GM18867 (cell line): ENCODE results near the gene ACTN4.
"Not testable (repeated sequence)": the region's sequence is repeated elsewhere in the genome, so short reads cannot be mapped to it uniquely, and the experiment has no call there.

ENCODE experiments used
- ATAC-seq: cut with Tn5 transposase; IDR thresholded peaks from one replicate; pipeline ENCODE4 v1.9.1; 2021; ENCODE audit warnings: mild to moderate bottlenecking, moderate library complexity; ENCODE audit not compliant: unreplicated experiment

Gene ACTN4

GRCh38 chr19:38760805-38761517 lies 113.5 kb downstream of the ACTN4 start:
- not testable (repeated sequence) for ATAC-seq

- ATAC-seq: not testable (repeated sequence)
Observed at GRCh38 chr19:38761884-38762389, 114.5 kb downstream of the ACTN4 start.

- ATAC-seq: no peak
Observed at GRCh38 chr19:38763795-38764220, 116.4 kb downstream of the ACTN4 start.

- no peak for ATAC-seq
Observed at GRCh38 chr19:38765214-38765613, 117.8 kb downstream of the ACTN4 start.

GRCh38 chr19:38766276-38767047 lies 119.0 kb downstream of the ACTN4 start:
- ATAC-seq: no peak

DNA sequence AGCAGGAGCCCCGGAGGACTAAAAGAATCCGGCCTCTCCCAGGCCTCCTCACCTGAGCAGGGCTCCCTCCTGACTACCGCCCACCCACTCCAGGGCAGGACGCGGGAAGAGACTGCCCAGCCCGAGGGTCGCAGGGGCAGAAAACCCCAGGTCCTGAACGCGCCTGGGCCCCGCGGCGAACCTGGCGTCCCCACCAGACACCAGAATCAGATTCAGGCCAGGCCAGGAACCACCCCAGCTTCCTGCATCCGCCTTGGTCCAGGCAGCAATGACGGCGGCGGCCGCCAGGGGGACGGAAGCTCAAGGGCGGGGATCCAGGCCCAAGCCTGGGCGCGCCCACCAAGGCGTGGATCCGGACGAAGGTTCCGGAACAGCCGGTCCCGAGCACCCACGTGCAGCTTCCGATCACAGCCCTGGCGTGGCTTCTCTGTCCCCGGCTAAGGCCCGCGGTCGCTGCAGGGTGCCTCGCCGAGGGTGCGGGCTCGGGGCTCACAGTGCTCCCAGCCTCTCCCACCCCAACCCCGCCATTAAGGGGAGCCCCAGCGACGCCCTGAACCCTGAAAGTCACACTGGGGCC lies 122.3 kb downstream of the ACTN4 start:
- ATAC-seq: peak; percentile 60

DNA sequence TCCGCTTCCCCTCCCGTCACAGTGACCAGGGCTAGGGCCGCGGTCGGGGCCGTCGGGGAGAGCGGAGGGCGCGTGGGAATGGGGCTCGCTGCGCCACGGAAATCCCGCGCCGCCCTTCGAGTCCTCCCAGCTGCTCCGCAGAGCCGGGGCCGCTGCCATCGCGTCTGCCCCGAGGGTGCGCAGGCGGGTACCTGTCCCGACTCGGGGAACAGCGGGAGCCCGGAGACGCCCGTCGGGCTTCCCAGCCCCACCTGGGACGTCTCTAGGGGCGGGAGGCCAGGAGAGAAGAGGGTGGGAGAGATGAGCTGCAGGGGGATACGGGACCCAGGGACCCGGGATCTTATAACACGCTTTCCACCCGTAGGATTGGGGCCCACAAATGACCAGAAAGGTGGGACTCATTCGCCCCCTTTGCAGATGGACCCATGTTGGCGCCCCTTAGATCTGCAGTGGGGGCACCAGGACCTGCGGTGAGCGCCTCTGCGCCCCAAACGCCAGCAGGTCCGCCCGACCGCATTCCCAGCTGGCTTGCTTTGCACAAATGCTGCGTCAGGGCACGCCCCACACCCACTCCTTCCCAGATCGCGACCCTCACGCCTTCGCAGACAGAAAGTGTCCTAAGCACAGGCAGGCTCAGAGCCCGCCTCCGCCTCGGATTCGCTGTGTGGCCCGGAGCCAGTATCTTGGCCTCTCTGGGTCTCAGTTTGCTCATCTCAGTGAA lies 122.9 kb downstream of the ACTN4 start:
- not testable (repeated sequence) for ATAC-seq

GRCh38 chr19:38770949-38771275 lies 123.5 kb downstream of the ACTN4 start:
- not testable (repeated sequence) for ATAC-seq

DNA sequence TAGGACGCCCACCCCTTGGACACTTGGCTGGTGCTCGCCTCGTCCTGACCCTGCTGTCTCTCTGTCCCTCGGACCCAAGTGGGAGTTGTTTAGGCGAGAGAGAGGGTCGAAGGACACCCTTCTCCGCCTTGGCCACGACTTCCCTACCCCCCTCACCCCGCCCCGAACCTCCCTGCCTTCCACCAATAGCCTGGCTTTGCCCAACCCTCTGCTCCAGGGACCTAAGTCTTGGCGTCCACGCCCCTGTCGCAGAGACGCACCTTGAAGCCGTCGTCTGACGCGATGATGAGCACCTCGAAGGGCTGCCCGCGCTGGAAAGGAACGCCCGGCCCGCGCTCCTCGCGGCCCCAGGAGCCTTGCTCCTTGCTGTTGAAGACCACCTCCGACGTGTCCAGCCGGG lies 124.1 kb downstream of the ACTN4 start:
- ATAC-seq: not testable (repeated sequence)

- no peak for ATAC-seq
Observed at GRCh38 chr19:38773469-38774177, 126.2 kb downstream of the ACTN4 start, which contains the start of gene LGALS7. LGALS7 (minus strand) TSS chr19:38773517; CDS start chr19:38773492, 25 bp downstream.

- no peak for ATAC-seq
Observed at GRCh38 chr19:38774181-38774950, 126.9 kb downstream of the ACTN4 start.

GRCh38 chr19:38778733-38779132 lies 131.3 kb downstream of the ACTN4 start:
- no peak for ATAC-seq

DNA sequence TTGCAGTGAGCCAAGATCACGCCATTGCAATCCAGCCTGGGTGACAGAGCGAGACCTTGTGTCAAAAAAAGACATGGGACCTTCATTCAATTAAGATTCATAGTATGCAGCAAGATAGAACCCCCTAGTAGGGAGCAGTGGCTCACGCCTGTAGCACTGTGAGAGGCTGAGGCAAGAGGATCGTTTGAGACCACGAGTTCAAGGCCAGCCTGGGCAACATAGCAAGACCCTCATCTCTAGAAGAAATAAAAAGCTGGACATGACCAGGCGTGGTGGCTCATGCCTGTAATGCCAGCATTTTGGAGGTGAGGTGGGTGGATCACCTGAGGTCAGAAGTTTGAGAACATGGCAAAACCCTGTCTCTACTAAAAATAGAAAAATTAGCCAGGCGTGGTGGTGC lies 133.0 kb downstream of the ACTN4 start:
- no peak for ATAC-seq

- ATAC-seq: no peak
Observed at GRCh38 chr19:38781058-38781457, 133.6 kb downstream of the ACTN4 start.
